Stimulated activated CD8-positive, alpha-beta memory T cell treated with anti-CD3 and anti-CD28 coated beads, Interleukin-12 subunit alpha, Interleukin-12 subunit beta, amount 100 ng/mL, for 1 hour (primary cell): ENCODE data around the gene MT1A.
A peak's percentile ranks its signal among the peaks of the same experiment; 100 is the strongest.

ENCODE experiments used
- DNase-seq: peaks from one replicate; pipeline ENCODE4 v3.0.0-alpha.2; 2020; ENCODE audit warnings: low read depth

MT1A gene

GRCh38 chr16:56637814-56638750 is at the start of gene MT1A:
Gene MT1A (plus strand): TSS chr16:56638666. CDS start chr16:56638739, 73 bp downstream.
- DNase-seq: no peak

GRCh38 chr16:56588781-56589140 is 49.7 kb upstream of the MT1A start:
- DNase-seq: no peak

- no peak for DNase-seq
These were observed 49.1 kb upstream of the MT1A start, which contains the start of gene MT3 for GRCh38 chr16:56589141-56590039. Gene MT3 (plus strand): TSS chr16:56589528. CDS start chr16:56589591, 63 bp downstream.

- no peak for DNase-seq
These were observed 46.9 kb upstream of the MT1A start for GRCh38 chr16:56591377-56592060.

GRCh38 chr16:56593573-56594291 is 44.7 kb upstream of the MT1A start:
- no peak for DNase-seq

- DNase-seq: no peak
These were observed 44.2 kb upstream of the MT1A start for GRCh38 chr16:56594292-56594619.

- no peak for DNase-seq
These were observed 38.0 kb upstream of the MT1A start for GRCh38 chr16:56600398-56600999.

GRCh38 chr16:56601325-56601724 is 37.1 kb upstream of the MT1A start:
- DNase-seq: no peak

- no peak for DNase-seq
These were observed 34.9 kb upstream of the MT1A start for GRCh38 chr16:56603589-56603988.

GRCh38 chr16:56604966-56605365 is 33.5 kb upstream of the MT1A start:
- DNase-seq: no peak

- no peak for DNase-seq
These were observed 33.0 kb upstream of the MT1A start for GRCh38 chr16:56605475-56605874.

- no peak for DNase-seq
These were observed 32.4 kb upstream of the MT1A start for GRCh38 chr16:56606071-56606475.

GRCh38 chr16:56606476-56607108 is 31.9 kb upstream of the MT1A start:
- DNase-seq: no peak

- DNase-seq: no peak
These were observed 31.3 kb upstream of the MT1A start for GRCh38 chr16:56607109-56607618.

- DNase-seq: no peak
These were observed 30.8 kb upstream of the MT1A start for GRCh38 chr16:56607675-56608042.

GRCh38 chr16:56608043-56608875 is 30.2 kb upstream of the MT1A start, which contains the start of gene MT2A:
Gene MT2A (plus strand): TSS chr16:56608584. CDS start chr16:56608656, 72 bp downstream.
- DNase-seq: peak; percentile 78

GRCh38 chr16:56608876-56609462 is 29.5 kb upstream of the MT1A start:
- no peak for DNase-seq

- DNase-seq: peak; percentile 60
These were observed 29.0 kb upstream of the MT1A start for GRCh38 chr16:56609463-56609921.

- peak; percentile 53 for DNase-seq
These were observed 28.4 kb upstream of the MT1A start for GRCh38 chr16:56610017-56610608.
